ENCODE data around the gene PATJ.
"Not testable (repeated sequence)": the region's sequence is repeated elsewhere in the genome, so short reads cannot be mapped to it uniquely, and the experiment has no call there.

Gene PATJ

GRCh38 chr1:62126579-62127290, 384.5 kb downstream of the PATJ start:
- no peak for DNase-seq

GRCh38 chr1:62128745-62129144, 386.5 kb downstream of the PATJ start:
- no peak for DNase-seq

GRCh38 chr1:62131093-62131725, 388.9 kb downstream of the PATJ start:
- DNase-seq, result no peak

- DNase-seq, result no peak
Measured at GRCh38 chr1:62138029-62138428, 395.7 kb downstream of the PATJ start.

GRCh38 chr1:62139410-62139809, 397.1 kb downstream of the PATJ start:
- no peak for DNase-seq

- no peak for DNase-seq
Measured at GRCh38 chr1:62140666-62141065, 398.4 kb downstream of the PATJ start.

GRCh38 chr1:62142496-62142895, 400.2 kb downstream of the PATJ start:
- DNase-seq, result no peak

- DNase-seq, result no peak
Measured at GRCh38 chr1:62144238-62144831, 402.1 kb downstream of the PATJ start.

- no peak for DNase-seq
Measured at GRCh38 chr1:62159940-62160348, 417.7 kb downstream of the PATJ start.

GRCh38 chr1:62161711-62162110, 419.4 kb downstream of the PATJ start:
- DNase-seq, result no peak

GRCh38 chr1:62170380-62170779, 428.1 kb downstream of the PATJ start:
- DNase-seq, result not testable (repeated sequence)

GRCh38 chr1:62175568-62176179, 433.4 kb downstream of the PATJ start:
- DNase-seq, result no peak

- no peak for DNase-seq
Measured at GRCh38 chr1:62176597-62177312, 434.5 kb downstream of the PATJ start.

- DNase-seq, result no peak
Measured at GRCh38 chr1:62177621-62178020, 435.3 kb downstream of the PATJ start.

- no peak for DNase-seq
Measured at GRCh38 chr1:62178372-62178771, 436.1 kb downstream of the PATJ start.

- DNase-seq, result not testable (repeated sequence)
Measured at GRCh38 chr1:62180054-62180453, 437.8 kb downstream of the PATJ start.

GRCh38 chr1:62180639-62181038, 438.4 kb downstream of the PATJ start:
- DNase-seq, result no peak

GRCh38 chr1:62181532-62181931, 439.3 kb downstream of the PATJ start:
- DNase-seq, result no peak

GRCh38 chr1:62182157-62182556, 439.9 kb downstream of the PATJ start:
- DNase-seq, result not testable (repeated sequence)

GRCh38 chr1:62183164-62184020, 441.1 kb downstream of the PATJ start:
- DNase-seq, result not testable (repeated sequence)

- DNase-seq, result no peak
Measured at GRCh38 chr1:62184336-62184735, 442.1 kb downstream of the PATJ start.

GRCh38 chr1:62185233-62185632, 443.0 kb downstream of the PATJ start:
- not testable (repeated sequence) for DNase-seq
